Naive B cell (primary cell): ENCODE data around the gene DENND4C. TPM values are rescaled to one million over a fixed set of nuclear protein-coding genes. Genes with fewer than 3 reads are reported as not detected.

Experiments
- ATAC-seq, 2 donors: fragments of 150-1000 bp; cut with Tn5 transposase; 2 replicates each; pipeline ENCODE4 v1.10.0; 2021; ENCODE audit warnings: low read depth in 2 of 2, mild to moderate bottlenecking in 2 of 2, moderate library complexity in 2 of 2
- DNase-seq: peaks from one replicate; pipeline ENCODE4 v3.0.0; 2022
- H3K27ac Mint-ChIP-seq, 6 donors: one replicate each; pipeline ENCODE4 v1.8.0; 2020 to 2022; ENCODE audit warnings: mild to moderate bottlenecking in 6 of 6, mixed read lengths in 6 of 6, moderate library complexity in 5 of 6, inconsistent platforms in 2 of 6
- H3K27me3 Mint-ChIP-seq, 3 donors: one replicate each; pipeline ENCODE4 v1.8.0; 2021 to 2022; ENCODE audit warnings: mixed read lengths in 3 of 3, mild to moderate bottlenecking in 1 of 3
- H3K36me3 Mint-ChIP-seq, 2 donors: one replicate each; pipeline ENCODE4 v1.8.0; 2020 to 2022; ENCODE audit warnings: mixed read lengths in 2 of 2, inconsistent platforms in 1 of 2, mild to moderate bottlenecking in 1 of 2
- H3K4me1 Mint-ChIP-seq, 3 donors: one replicate each; pipeline ENCODE4 v1.8.0; 2020 to 2022; ENCODE audit warnings: mixed read lengths in 3 of 3, inconsistent platforms in 1 of 3, mild to moderate bottlenecking in 1 of 3, moderate library complexity in 1 of 3
- H3K4me3 Mint-ChIP-seq, 8 donors: one replicate each; pipeline ENCODE4 v1.8.0; 2020 to 2022; ENCODE audit warnings: mild to moderate bottlenecking in 8 of 8, mixed read lengths in 8 of 8, moderate library complexity in 8 of 8, inconsistent platforms in 2 of 8
- H3K9me3 Mint-ChIP-seq, 7 donors: one replicate each; pipeline ENCODE4 v1.8.0; 2020 to 2022; ENCODE audit warnings: mixed read lengths in 7 of 7, mild to moderate bottlenecking in 5 of 7, inconsistent platforms in 2 of 7, moderate library complexity in 1 of 7
- polyA plus RNA-seq, 6 donors: library from polyadenylated mRNA; unstranded; fragments of 300-500 nt; fragmentation: Illumina TruSeq; gene quantifications; one replicate each; pipeline ENCODE4 v1.2.3, GENCODE V29; 2021; ENCODE audit warnings: low read depth in 6 of 6

The DENND4C gene
- polyA plus RNA-seq, 6 donors from 2014 or later = 12.1 to 27.8 (median 21.7) TPM

- Mint-ChIP-seq H3K9me3 (no peaks in the 10 kb centered on the region), H3K27me3 (peaks cover 0 to 8% (median 0%) of the 10 kb centered on the region in 3 donors)
- ATAC-seq = no peak
Measured at GRCh38 chr9:19201899-19202891, 28.3 kb upstream of the DENND4C start.

GRCh38 chr9:19203058-19203457, 27.4 kb upstream of the DENND4C start:
- Mint-ChIP-seq H3K4me3 (no peak overlapping the region), H3K4me1 (no peaks in the 10 kb centered on the region), H3K36me3 (no peaks in the 10 kb centered on the region), H3K27me3 (peaks cover 0 to 8% (median 0%) of the 10 kb centered on the region in 3 donors), H3K9me3 (no peaks in the 10 kb centered on the region), H3K27ac (peak overlapping the region in 1 of 6 donors; percentile 20)
- no peak for ATAC-seq
- DNase-seq = no peak

More at GRCh38 chr9:19201899-19202891, 28.3 kb upstream of the DENND4C start:
- H3K4me3 Mint-ChIP-seq = no peak overlapping the region
- DNase-seq = no peak
- H3K4me1 Mint-ChIP-seq = no peaks in the 10 kb centered on the region
- no peak overlapping the region for H3K27ac Mint-ChIP-seq
- H3K36me3 Mint-ChIP-seq = no peaks in the 10 kb centered on the region

- Mint-ChIP-seq H3K9me3 (no peaks in the 10 kb centered on the region), H3K4me3 (no peak overlapping the region), H3K27me3 (no peaks in the 10 kb centered on the region), H3K4me1 (no peaks in the 10 kb centered on the region), H3K27ac (no peak overlapping the region), H3K36me3 (no peaks in the 10 kb centered on the region)
- ATAC-seq (no peak), DNase-seq (no peak)
Measured at GRCh38 chr9:19208653-19209052, 21.8 kb upstream of the DENND4C start.

GRCh38 chr9:19209188-19209587, 21.3 kb upstream of the DENND4C start:
- Mint-ChIP-seq H3K4me1 (no peaks in the 10 kb centered on the region), H3K4me3 (no peak overlapping the region)
- ATAC-seq = no peak

GRCh38 chr9:19213823-19214222, 16.7 kb upstream of the DENND4C start:
- Mint-ChIP-seq H3K27ac (no peak overlapping the region), H3K27me3 (no peaks in the 10 kb centered on the region), H3K9me3 (no peaks in the 10 kb centered on the region), H3K4me1 (no peaks in the 10 kb centered on the region), H3K36me3 (no peaks in the 10 kb centered on the region), H3K4me3 (no peak overlapping the region)
- no peak for DNase-seq
- no peak for ATAC-seq

More at GRCh38 chr9:19209188-19209587, 21.3 kb upstream of the DENND4C start:
- no peaks in the 10 kb centered on the region for H3K36me3 Mint-ChIP-seq
- H3K9me3 Mint-ChIP-seq = no peaks in the 10 kb centered on the region
- no peak overlapping the region for H3K27ac Mint-ChIP-seq
- no peaks in the 10 kb centered on the region for H3K27me3 Mint-ChIP-seq
- no peak for DNase-seq

- ATAC-seq (no peak), DNase-seq (no peak)
- peak overlapping the region in 1 of 6 donors; percentile 39 for H3K27ac Mint-ChIP-seq
- H3K36me3 Mint-ChIP-seq = no peaks in the 10 kb centered on the region
- no peaks in the 10 kb centered on the region for H3K4me1 Mint-ChIP-seq
- H3K9me3 Mint-ChIP-seq = peaks cover 0 to 4% (median 0%) of the 10 kb centered on the region in 7 donors
- H3K4me3 Mint-ChIP-seq = no peak overlapping the region
- no peaks in the 10 kb centered on the region for H3K27me3 Mint-ChIP-seq
Measured at GRCh38 chr9:19216466-19216865, 14.0 kb upstream of the DENND4C start.

- peaks cover 0 to 4% (median 0%) of the 10 kb centered on the region in 7 donors for H3K9me3 Mint-ChIP-seq
- H3K27ac Mint-ChIP-seq = no peak overlapping the region
- no peaks in the 10 kb centered on the region for H3K36me3 Mint-ChIP-seq
- no peaks in the 10 kb centered on the region for H3K27me3 Mint-ChIP-seq
- ATAC-seq (no peak), DNase-seq (no peak)
- H3K4me1 Mint-ChIP-seq = no peaks in the 10 kb centered on the region
- H3K4me3 Mint-ChIP-seq = no peak overlapping the region
Measured at GRCh38 chr9:19221326-19221725, 9.2 kb upstream of the DENND4C start.

- no peaks in the 10 kb centered on the region for H3K36me3 Mint-ChIP-seq
- peaks cover 0 to 4% (median 0%) of the 10 kb centered on the region in 7 donors for H3K9me3 Mint-ChIP-seq
- no peak overlapping the region for H3K4me3 Mint-ChIP-seq
- no peak overlapping the region for H3K27ac Mint-ChIP-seq
- no peak for ATAC-seq
- H3K4me1 Mint-ChIP-seq = no peaks in the 10 kb centered on the region
- no peaks in the 10 kb centered on the region for H3K27me3 Mint-ChIP-seq
- no peak for DNase-seq
Measured at GRCh38 chr9:19223724-19224123, 6.8 kb upstream of the DENND4C start.

GRCh38 chr9:19224563-19224962, 5.9 kb upstream of the DENND4C start:
- no peaks in the 10 kb centered on the region for H3K36me3 Mint-ChIP-seq
- H3K9me3 Mint-ChIP-seq = peaks cover 0 to under 1% (median 0%) of the 10 kb centered on the region in 7 donors
- ATAC-seq (no peak), DNase-seq (no peak)
- H3K4me3 Mint-ChIP-seq = no peak overlapping the region
- H3K27ac Mint-ChIP-seq = no peak overlapping the region
- peaks cover 0 to 2% (median 1%) of the 10 kb centered on the region in 3 donors for H3K4me1 Mint-ChIP-seq
- H3K27me3 Mint-ChIP-seq = no peaks in the 10 kb centered on the region

GRCh38 chr9:19229595-19230354, 718 bp upstream of the DENND4C start:
- peak overlapping the region in 4 of 8 donors; percentile 89 to 95 (median 91) for H3K4me3 Mint-ChIP-seq
- no peaks in the 10 kb centered on the region for H3K27me3 Mint-ChIP-seq
- H3K9me3 Mint-ChIP-seq = no peaks in the 10 kb centered on the region
- peaks cover 10 to 11% (median 11%) of the 10 kb centered on the region in 3 donors for H3K4me1 Mint-ChIP-seq
- DNase-seq (no peak), ATAC-seq (peak; percentile 67 to 68)
- no peaks in the 10 kb centered on the region for H3K36me3 Mint-ChIP-seq
- peak overlapping the region in 4 of 6 donors; percentile 56 to 87 (median 64) for H3K27ac Mint-ChIP-seq

- H3K36me3 Mint-ChIP-seq = no peaks in the 10 kb centered on the region
- H3K4me1 Mint-ChIP-seq = peaks cover 14 to 18% (median 15%) of the 10 kb centered on the region in 3 donors
- H3K9me3 Mint-ChIP-seq = no peaks in the 10 kb centered on the region
- DNase-seq (no peak), ATAC-seq (peak; percentile 11 to 17)
- H3K27ac Mint-ChIP-seq = peak overlapping the region in 2 of 6 donors; percentile 82 to 91
- no peak overlapping the region for H3K4me3 Mint-ChIP-seq
- no peaks in the 10 kb centered on the region for H3K27me3 Mint-ChIP-seq
Measured at GRCh38 chr9:19231126-19231903, 822 bp downstream of the DENND4C start.

GRCh38 chr9:19231904-19232822, 1.7 kb downstream of the DENND4C start:
- no peak overlapping the region for H3K27ac Mint-ChIP-seq
- peaks cover 15 to 24% (median 21%) of the 10 kb centered on the region in 3 donors for H3K4me1 Mint-ChIP-seq
- DNase-seq (no peak), ATAC-seq (no peak)
- H3K27me3 Mint-ChIP-seq = no peaks in the 10 kb centered on the region
- no peak overlapping the region for H3K4me3 Mint-ChIP-seq
- H3K9me3 Mint-ChIP-seq = no peaks in the 10 kb centered on the region
- no peaks in the 10 kb centered on the region for H3K36me3 Mint-ChIP-seq
